ENCODE data around the gene ZFAND3.

The ZFAND3 gene

GRCh38 chr6:38195113-38195635, 375.6 kb downstream of the ZFAND3 start:
- no peaks in the 10 kb centered on the region for H4K20me1 ChIP-seq (ENCODE audit: insufficient read depth, low read length)
- H2AFZ ChIP-seq (ENCODE audit: low read length) = no peak overlapping the region
- no peaks in the 10 kb centered on the region for H3K36me3 ChIP-seq (ENCODE audit: insufficient read depth, low read length)
- no peaks in the 10 kb centered on the region for H3K9me2 ChIP-seq (ENCODE audit: low read depth, low read length)
- H3K27ac ChIP-seq (ENCODE audit: low read depth, low read length, poor library complexity, severe bottlenecking) = no peak overlapping the region
- H3K79me2 ChIP-seq (ENCODE audit: insufficient read depth, low read length) = no peaks in the 10 kb centered on the region
- no peaks in the 10 kb centered on the region for H3K4me1 ChIP-seq (ENCODE audit: insufficient read depth, low read length, severe bottlenecking)
- H3F3A ChIP-seq (ENCODE audit: insufficient read depth, low read length) = no peaks in the 10 kb centered on the region
- H3K4me2 ChIP-seq (ENCODE audit: low read length) = no peak overlapping the region
- TF ChIP-seq CTCF (IDR thresholded peaks at IDR 0.05; ENCODE audit: low read length) (no peak), EZH2 (IDR thresholded peaks at IDR 0.05; ENCODE audit: borderline replicate concordance, low read length) (no peak)
- no peak overlapping the region for H3K4me3 ChIP-seq (ENCODE audit: low read depth, low read length, poor library complexity, severe bottlenecking)
- no peaks in the 10 kb centered on the region for H3K27me3 ChIP-seq (ENCODE audit: insufficient read depth, low read length)
- H3K9me3 ChIP-seq (ENCODE audit: low read length) = no peaks in the 10 kb centered on the region
- no peak overlapping the region for H3K9ac ChIP-seq (ENCODE audit: low read length)

- Histone ChIP-seq H3K36me3 (ENCODE audit: insufficient read depth, low read length) (no peaks in the 10 kb centered on the region), H4K20me1 (ENCODE audit: insufficient read depth, low read length) (no peaks in the 10 kb centered on the region), H3K4me2 (ENCODE audit: low read length) (no peak overlapping the region), H3K9me3 (ENCODE audit: low read length) (no peaks in the 10 kb centered on the region), H3K4me3 (ENCODE audit: low read depth, low read length, poor library complexity, severe bottlenecking) (no peak overlapping the region), H3K9ac (ENCODE audit: low read length) (no peak overlapping the region), H3F3A (ENCODE audit: insufficient read depth, low read length) (no peaks in the 10 kb centered on the region), H2AFZ (ENCODE audit: low read length) (no peak overlapping the region), H3K79me2 (ENCODE audit: insufficient read depth, low read length) (no peaks in the 10 kb centered on the region), H3K27me3 (ENCODE audit: insufficient read depth, low read length) (no peaks in the 10 kb centered on the region), H3K27ac (ENCODE audit: low read depth, low read length, poor library complexity, severe bottlenecking) (no peak overlapping the region), H3K9me2 (ENCODE audit: low read depth, low read length) (no peaks in the 10 kb centered on the region), H3K4me1 (ENCODE audit: insufficient read depth, low read length, severe bottlenecking) (no peaks in the 10 kb centered on the region)
- no peak for TF ChIP-seq EZH2 (IDR thresholded peaks at IDR 0.05; ENCODE audit: borderline replicate concordance, low read length)
Measured at GRCh38 chr6:38198219-38198618, 378.7 kb downstream of the ZFAND3 start.

Data from OCI-LY1 (cell line).